Sigmoid colon (tissue), 4 donors: Measurements from ENCODE around the gene ANKS1A.

Source experiments
- POLR2AphosphoS5 ChIP-seq, 4 donors: sonication (generic); formaldehyde crosslinking; IDR thresholded peaks; one replicate each; pipeline ENCODE4 v1.6.1; 2017; ENCODE audit warnings: antibody characterized with exemption in 4 of 4
- TF ChIP-seq, protein P1 (sequence below), 4 experiments: fragments of 450-650 bp in 3 of 4; fragments of 200-600 bp in 1 of 4; IDR thresholded peaks; one replicate each; pipeline ENCODE4 v1.5.1; 2016 to 2019; ENCODE audit warnings: antibody characterized with exemption in 4 of 4, mild to moderate bottlenecking in 3 of 4, moderate library complexity in 2 of 4

DNA sequence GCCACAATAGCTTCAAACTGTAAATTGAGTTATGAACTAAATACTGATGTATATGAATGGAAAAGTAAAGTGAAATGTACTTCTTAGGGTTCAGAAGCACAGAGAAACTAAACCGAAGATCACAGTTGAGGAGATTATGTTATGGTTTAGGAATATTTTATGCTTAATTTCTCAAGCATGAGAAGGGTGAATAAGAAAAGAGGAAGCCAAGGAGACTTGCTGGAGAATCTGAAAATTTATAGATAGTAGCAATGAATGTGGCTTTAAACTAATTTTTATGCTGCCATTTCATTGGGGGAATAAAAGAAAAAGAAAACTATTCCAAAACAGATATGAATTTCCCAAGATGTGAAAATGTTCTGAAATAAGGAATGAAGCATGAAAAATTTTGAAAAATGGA, 5.6 kb downstream of the ANKS1A start:
- TF ChIP-seq, protein P1, sequence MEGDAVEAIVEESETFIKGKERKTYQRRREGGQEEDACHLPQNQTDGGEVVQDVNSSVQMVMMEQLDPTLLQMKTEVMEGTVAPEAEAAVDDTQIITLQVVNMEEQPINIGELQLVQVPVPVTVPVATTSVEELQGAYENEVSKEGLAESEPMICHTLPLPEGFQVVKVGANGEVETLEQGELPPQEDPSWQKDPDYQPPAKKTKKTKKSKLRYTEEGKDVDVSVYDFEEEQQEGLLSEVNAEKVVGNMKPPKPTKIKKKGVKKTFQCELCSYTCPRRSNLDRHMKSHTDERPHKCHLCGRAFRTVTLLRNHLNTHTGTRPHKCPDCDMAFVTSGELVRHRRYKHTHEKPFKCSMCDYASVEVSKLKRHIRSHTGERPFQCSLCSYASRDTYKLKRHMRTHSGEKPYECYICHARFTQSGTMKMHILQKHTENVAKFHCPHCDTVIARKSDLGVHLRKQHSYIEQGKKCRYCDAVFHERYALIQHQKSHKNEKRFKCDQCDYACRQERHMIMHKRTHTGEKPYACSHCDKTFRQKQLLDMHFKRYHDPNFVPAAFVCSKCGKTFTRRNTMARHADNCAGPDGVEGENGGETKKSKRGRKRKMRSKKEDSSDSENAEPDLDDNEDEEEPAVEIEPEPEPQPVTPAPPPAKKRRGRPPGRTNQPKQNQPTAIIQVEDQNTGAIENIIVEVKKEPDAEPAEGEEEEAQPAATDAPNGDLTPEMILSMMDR (IDR thresholded peaks at IDR 0.05), result no peak
- TF ChIP-seq POLR2AphosphoS5 (IDR thresholded peaks at IDR 0.05), result no peak
